GM12873 (cell line): ENCODE results near the gene CDH15.

Experiments
- TF ChIP-seq, protein P1 (sequence below): IDR thresholded peaks from 2 replicates; pipeline ENCODE4 v1.5.1; 2012; ENCODE audit warnings: low read depth, mild to moderate bottlenecking, moderate library complexity, low read length, control low read depth; ENCODE audit not compliant: insufficient read depth; ENCODE audit errors: missing control alignments

Gene CDH15

DNA sequence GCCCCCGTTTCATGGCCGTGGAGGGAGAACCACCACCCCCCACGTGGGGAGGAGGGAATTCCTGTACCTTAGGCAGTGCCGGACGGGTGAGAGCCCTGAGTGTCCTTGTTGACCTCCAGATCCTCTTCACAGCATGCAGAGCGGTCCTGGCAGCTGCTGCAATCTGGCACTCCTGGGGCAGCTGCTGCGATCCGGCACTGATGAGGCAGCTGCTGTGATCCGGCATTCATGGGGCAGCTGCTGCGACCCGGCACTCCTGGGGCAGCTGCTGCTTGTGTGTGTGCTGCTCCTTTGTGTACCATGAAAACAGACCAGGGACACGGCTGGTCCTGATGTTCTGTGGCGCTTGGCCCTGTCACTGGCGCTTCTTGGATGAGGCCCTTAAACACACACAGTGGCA is 58.7 kb downstream of the CDH15 start:
- TF ChIP-seq, protein P1, sequence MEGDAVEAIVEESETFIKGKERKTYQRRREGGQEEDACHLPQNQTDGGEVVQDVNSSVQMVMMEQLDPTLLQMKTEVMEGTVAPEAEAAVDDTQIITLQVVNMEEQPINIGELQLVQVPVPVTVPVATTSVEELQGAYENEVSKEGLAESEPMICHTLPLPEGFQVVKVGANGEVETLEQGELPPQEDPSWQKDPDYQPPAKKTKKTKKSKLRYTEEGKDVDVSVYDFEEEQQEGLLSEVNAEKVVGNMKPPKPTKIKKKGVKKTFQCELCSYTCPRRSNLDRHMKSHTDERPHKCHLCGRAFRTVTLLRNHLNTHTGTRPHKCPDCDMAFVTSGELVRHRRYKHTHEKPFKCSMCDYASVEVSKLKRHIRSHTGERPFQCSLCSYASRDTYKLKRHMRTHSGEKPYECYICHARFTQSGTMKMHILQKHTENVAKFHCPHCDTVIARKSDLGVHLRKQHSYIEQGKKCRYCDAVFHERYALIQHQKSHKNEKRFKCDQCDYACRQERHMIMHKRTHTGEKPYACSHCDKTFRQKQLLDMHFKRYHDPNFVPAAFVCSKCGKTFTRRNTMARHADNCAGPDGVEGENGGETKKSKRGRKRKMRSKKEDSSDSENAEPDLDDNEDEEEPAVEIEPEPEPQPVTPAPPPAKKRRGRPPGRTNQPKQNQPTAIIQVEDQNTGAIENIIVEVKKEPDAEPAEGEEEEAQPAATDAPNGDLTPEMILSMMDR, result no peak

DNA sequence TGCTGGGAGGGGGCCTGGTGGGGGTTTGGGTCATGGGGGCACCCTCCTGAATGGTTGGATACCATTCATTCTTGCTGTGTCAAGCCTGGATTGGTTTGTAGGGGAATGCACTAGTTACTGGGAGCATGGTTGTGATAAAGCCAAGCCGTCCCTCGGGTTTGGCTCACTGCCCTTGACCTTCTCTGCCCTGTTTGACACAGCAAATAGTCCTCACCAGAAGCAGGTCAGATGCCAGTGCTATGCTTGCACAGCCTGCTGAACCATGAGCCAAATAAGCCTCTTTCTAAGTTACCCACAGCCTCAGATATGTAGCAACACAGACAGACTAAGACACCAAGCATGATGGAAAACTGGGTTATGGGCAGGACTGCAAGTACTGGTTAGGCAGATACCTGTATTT is 60.6 kb downstream of the CDH15 start:
- TF ChIP-seq, protein P1, result no peak

DNA sequence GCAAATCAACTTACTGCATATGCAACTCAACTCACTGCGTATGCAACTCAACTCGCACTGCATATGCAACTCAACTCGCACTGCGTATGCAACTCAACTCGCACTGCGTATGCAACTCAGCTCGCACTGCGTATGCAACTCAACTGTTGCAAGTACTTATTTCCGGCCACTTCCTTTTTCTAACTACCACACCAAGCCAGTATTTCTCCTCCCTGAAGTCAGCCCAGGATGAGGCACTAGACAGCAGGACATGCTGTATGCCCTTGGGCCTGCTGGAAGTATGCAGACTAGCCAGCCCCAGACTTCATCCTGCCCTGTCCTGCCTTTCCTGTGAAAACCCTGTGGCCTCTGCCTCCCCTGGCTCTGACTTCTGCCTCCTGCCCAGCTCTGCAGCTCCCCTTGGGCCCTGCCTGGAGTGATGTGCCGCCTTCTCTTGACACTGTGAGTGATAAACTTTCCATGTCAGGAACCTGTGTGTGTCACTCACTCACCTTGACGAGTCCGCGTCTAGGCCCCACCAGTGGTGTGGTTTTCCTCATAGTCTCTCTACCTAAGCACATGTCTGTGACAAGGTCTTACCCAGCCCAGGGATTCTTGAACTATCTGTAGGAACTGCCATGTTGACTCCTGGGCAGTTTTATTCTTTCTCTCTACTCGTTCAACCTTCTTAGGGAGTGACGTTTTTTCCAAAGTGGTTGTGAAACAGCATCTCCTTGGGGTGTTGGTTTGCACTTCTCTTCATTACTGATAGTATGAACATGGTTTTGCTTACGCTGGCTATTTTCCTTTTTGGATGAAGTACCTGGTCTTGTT is 62.3 kb downstream of the CDH15 start:
- TF ChIP-seq, protein P1, result no peak

DNA sequence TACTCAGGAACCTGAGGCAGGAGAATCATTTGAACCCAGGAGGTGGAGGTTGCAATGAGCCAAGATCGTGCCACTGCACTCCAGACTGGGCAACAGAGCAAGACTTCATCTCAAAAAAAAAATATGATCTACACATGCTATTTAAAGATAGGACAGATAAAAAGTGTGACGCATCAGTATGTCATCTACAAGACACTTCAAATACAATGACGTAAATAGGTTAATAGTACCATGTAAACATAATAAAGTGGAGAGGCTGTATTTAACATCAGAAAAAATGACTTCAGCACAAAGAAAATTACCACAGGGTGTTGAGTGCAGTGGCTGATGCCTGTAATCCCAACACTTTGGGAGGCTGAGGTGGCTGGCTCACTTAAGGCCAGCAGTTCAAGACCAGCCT is 66.2 kb downstream of the CDH15 start:
- TF ChIP-seq, protein P1, result no peak

DNA sequence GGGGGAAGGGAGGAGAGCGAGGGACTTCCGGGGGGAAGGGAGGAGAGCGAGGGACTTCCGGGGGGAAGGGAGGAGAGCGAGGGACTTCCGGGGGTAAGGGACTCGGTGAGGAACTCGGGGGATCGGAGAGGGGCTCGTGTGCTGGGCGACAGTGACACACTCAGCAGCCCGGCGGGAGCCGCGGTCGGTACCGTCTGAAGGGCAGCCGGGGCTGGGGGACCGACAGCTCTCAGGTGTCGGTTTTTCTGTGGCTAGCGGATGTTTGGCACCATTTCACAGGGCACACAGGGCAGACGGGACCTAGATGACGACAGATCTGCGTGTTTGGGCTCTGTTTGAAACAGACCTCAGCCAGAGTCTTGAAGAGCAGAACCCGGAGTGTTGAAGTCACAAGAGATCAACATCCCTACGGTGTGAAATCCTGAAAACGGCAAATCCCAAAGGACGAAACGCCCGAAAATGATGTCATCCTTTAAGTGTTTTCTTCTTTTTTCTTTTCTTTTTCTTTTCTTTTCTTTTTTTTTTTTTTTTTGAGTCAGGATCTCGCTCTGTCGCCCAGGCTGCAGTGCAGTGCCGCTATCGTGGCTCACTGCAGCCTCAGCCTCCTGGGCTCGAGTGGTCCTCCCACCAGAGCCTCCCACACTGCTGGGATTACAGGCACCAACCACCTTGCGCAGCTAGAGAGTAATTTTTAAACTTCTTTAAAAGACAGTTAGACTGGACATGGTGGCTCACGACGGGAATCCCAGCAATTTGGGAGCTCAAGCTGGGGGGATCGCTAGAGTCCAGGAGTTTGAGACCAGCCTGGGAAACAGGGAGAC is 69.8 kb downstream of the CDH15 start:
- TF ChIP-seq, protein P1, result no peak

DNA sequence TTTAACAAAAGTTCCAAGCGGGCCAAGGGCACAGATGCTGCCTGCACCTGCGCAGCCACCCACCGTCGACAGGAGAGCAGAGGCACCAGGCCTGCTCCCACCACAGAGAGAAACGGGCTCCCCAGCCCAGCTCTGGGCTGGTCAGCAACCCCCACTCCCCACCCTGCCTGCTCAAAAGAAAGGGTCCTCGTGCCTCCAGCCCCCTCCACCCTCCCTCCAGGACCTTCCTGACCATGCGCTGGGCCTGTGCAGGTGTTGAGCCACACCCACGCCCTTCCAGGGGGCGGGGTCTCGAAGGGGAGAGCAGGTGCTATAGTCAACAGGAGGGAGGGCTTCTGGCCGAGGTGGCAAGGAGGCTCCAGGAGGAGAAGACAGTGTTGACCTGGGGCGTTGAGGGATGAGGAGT is 71.2 kb downstream of the CDH15 start:
- TF ChIP-seq, protein P1, result no peak

DNA sequence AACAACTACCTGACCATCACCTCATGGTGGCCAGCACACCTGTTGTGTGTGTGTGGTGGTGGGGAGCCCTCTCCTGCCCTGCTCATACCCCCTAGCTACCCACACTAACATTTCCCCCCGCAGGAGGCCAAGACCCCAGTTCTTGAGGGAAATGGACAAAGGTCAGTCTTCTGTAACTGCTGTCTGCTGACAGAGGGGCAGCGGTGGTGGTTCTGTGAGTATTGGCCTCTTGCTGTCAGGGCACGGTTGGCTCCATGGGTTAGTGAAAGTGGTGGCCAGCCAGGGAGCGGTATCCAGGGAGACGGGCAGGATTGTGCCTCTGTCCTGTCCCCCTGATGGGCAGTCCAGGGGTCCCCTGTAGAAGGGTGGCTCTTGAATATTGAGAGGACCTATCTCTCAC is 72.1 kb downstream of the CDH15 start:
- TF ChIP-seq, protein P1, result no peak
